Measurements from ENCODE around the gene EBF3.

Gene EBF3

DNA sequence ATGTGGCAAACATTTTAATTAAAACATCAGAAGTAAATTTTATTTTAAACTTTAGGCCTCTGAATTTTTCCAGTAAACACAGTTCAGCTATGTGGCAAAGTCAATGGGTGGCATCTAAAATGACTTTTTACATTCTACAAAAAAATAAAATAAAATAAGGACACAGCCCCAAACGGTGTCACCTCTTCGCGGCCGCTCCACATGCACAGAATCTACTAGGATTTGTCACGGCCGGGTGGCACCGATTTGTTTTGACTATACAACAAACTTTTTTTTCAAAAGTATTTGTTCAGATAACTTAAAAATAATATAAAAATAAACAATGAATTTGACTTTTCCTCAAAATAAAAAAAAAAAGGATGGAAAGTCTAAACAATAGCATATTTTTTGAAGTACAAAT lies 127.8 kb downstream of the EBF3 start:
- DNase-seq (ENCODE audit: low spot score) = no peak

DNA sequence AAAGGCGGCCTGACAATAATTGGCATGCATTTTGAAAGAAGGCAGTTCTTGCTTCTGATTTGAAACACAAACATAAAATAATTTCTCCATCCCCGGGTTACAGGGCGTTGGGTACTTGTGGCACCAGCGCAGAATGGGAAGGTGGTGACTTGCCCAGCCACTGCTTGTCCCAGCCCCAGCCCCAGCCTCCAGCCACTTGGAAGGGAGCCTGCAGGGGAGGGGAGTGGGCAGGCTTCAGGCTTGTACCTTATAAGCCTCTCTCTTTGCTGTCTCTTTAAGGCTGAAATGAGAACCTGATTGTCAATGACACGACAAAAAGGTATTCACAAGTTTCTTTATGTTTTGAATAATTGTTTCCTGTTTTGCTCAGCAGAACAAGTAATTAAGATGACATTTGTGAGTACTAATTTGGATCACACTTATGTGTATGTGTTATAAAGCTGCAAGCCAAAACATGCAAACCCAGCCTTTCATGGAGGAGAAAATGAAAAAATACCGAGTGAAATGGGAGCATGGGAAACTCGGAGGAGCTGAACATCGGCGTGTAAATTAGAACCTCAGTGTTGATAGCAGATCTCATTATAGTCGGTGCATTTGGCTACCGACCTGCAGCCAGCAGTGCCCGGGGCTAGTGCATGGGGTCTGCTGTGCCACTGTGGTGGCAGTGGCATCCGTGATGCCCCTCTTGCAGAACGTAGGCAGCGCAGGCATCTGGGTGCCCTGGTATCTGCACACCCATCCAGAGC lies 129.9 kb downstream of the EBF3 start:
- DNase-seq (ENCODE audit: low spot score) = no peak

- DNase-seq (ENCODE audit: low spot score) = no peak
Observed at GRCh38 chr10:129833468-129833950, 130.6 kb downstream of the EBF3 start.

DNA sequence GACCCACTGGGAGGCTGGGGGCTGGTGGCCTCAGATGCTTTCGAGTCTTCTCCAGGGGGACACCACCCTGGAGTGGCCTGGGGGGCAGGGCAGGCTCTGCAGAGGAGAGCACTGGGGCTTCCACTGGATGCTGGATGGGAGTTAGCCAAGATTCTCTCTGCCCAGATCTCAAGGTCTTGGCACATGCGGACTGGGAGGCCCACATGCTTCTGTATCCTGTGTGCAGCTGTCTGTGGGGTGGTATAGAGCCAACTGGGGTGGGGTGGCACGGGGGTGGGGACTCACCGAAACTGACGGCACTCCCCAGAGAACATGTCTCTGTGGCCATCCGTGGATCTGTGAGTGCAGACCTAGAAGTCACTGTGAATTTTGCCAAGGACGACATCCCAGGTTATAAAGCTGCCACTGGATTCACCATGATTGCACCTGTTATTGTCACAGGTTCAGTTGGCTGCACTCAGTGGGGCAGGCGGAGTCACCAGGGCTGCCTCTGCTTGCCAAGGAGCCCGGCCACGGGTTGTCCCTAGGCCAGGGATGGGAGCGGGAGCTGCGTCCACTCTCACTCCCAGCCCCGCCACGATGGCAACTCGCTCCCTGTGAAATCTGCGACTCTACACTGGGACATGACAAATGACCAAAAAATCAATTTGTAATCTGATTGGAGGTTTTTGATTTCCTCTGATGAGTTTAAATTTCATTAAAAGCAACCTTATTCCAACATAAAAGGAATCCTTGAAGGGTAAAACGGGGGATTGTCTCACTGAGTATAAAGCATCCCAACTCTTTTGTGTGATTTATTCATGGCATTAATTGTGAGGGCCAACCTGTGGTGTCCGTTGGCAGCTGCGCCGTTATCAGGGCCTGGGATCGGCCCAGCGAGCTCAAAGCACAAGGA lies 131.3 kb downstream of the EBF3 start:
- no peak for DNase-seq (ENCODE audit: low spot score)

DNA sequence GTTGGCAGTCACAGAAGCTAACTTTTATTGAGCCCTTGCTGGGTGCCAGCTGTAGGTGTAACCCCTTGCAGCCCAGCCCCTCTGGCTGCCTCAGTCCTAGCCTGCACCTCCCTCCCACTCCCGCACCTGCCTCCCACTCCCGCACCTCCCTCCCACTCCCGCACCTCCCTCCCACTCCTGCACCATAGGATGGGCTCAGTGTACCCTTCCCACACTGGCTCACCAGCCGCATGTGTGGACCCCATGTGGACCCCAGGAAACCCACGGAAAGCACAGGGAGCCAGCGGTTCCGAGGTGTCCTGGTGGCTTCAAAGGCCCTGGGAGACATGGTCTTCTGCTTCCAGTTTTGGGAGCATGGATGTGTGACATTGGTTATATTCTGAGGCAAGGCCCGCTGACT lies 132.9 kb downstream of the EBF3 start:
- DNase-seq (ENCODE audit: low spot score) = no peak

DNA sequence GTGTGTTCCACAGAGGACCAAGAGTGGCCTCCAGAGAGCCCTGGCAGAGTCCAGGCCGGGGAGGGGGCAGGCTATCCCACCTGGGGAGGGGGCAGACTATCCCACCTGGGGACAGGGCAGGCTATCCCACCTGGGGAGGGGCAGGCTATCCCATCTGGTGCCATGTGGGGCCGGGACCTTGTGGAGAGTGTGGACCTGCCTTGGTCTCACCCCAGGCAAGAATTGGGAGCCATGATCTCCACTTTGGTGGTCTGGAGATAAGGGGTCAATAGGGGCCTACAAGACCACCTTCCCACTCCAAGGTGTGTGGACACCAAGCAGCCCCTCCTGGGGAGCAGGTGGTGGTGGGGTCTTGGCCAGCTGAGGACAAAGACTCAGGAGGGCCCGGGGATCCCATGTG lies 138.2 kb downstream of the EBF3 start:
- DNase-seq (ENCODE audit: low spot score) = no peak

GRCh38 chr10:129825221-129825620 lies 138.9 kb downstream of the EBF3 start:
- no peak for DNase-seq (ENCODE audit: low spot score)

- no peak for DNase-seq (ENCODE audit: low spot score)
Observed at GRCh38 chr10:129820451-129820850, 143.6 kb downstream of the EBF3 start.

- DNase-seq (ENCODE audit: low spot score) = no peak
Observed at GRCh38 chr10:129816656-129817045, 147.4 kb downstream of the EBF3 start.

DNA sequence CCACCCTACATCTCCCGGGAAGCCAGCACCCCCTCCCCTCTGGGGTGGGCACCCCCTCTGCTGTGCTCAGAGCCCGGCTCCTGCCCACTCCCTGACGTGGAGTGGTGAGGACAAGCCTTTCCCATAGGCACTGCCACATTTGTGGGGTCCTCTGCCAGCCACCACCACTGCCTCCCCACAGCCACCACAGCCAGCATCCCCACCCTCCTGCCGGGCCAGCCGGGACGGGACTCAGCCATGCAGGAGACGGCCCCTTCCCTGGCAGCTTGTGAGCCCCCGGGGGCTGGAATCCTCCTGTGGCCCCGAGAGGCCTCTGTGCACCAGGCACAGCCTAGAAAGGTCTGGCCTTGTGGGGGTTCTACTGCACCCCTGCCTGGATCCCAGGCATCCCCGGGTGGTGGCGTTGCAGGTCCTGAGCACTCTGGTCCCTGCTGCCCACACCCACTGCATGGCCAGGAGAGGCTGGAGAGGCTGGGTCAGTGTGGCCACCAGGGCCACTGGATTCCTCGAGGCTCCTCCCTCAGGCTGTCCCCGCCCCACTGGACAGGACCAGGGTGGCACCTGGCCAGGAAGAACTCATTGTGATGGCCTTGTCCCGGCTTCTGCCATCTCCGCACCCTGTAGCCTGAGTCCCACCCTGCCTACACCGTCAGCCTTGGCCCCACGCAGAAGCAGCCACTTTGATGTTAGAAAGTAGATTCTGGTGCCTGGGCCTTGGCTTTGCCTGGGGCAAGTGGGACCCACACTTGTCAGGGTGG lies 148.0 kb downstream of the EBF3 start:
- DNase-seq (ENCODE audit: low spot score) = no peak

GRCh38 chr10:129814681-129815646 lies 149.1 kb downstream of the EBF3 start:
- DNase-seq (ENCODE audit: low spot score) = no peak

DNA sequence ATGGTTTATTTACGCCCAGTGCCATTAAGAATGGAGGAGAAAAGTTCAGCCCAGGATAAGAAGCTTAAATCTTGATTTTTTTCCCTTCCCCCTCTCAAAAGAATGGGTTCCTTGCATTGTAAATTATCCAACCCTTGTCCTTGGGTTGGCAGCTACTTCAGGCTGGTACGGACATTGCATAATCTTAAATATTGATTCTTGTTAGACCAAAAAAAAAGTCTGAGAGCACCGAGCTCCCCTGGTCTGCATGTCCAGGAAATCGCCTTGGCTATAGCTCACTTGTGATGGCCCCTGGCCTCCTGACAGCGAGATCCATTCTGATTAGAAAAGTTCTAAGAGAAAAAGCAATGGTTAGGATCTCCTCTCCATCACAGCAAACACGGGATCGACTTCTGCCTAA lies 151.7 kb downstream of the EBF3 start:
- no peak for DNase-seq (ENCODE audit: low spot score)

- no peak for DNase-seq (ENCODE audit: low spot score)
Observed at GRCh38 chr10:129811208-129811607, 152.9 kb downstream of the EBF3 start.

DNA sequence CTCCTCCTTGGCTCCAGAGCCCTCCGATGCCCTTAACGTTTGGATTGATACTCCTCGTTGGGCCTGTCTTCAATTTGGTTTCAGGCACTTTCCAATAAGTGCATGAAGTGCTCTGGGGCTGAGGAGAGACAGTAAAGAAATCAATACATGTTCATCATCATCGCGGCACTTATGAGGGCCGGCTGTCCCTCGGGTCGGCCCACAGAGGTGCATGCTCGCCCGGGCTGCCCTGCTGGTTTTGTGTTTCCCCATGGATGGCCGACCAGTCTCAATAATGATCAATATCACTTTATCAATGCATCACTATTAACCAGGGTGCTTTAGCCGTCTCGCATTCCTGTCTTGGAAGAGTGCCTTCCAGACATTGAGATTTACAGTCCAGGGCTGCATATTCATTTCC lies 154.2 kb downstream of the EBF3 start:
- DNase-seq (ENCODE audit: low spot score) = peak; percentile 4

DNA sequence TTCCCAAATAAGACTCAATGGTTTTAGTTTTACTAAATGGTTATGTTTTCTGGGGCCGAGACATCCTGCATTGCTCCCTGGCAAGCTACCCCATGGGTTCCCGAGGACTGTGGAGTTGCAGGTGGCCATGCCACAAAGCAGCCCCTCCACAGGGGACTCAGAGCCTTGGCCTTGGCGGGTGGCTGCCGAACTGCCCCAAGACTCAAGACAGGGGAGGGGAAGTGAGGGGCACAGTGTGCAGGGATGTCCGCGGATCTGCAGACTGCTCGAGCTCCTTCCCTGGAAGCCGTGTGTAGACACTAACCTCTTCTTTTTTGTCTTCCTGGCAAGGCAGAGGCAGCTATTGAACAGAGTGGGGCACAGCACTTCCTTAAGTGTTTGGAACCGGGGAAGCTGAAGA lies 154.6 kb downstream of the EBF3 start:
- peak; percentile 1 for DNase-seq (ENCODE audit: low spot score)

- peak; percentile 7 for DNase-seq (ENCODE audit: low spot score)
Observed at GRCh38 chr10:129808092-129808983, 155.7 kb downstream of the EBF3 start.

DNA sequence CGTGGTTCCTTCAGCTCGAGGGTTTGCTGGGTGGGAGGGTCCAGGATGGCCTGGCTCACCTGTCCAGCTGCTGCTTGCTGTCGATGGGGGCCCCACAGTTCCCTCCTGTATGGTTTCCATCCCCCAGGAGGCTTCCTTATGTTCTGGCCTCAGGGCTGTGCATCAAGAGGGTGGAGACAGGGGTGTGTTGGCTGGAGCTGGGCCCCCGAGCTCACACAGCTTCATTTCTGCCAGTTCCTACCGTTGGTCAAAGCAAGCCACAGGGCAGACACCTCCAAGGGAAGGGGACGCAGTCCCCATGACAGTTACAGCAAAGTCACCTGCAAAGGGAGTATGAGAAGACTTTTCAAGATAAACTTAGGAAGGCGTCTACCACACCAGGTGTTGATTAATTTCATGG lies 156.9 kb downstream of the EBF3 start:
- no peak for DNase-seq (ENCODE audit: low spot score)

DNA sequence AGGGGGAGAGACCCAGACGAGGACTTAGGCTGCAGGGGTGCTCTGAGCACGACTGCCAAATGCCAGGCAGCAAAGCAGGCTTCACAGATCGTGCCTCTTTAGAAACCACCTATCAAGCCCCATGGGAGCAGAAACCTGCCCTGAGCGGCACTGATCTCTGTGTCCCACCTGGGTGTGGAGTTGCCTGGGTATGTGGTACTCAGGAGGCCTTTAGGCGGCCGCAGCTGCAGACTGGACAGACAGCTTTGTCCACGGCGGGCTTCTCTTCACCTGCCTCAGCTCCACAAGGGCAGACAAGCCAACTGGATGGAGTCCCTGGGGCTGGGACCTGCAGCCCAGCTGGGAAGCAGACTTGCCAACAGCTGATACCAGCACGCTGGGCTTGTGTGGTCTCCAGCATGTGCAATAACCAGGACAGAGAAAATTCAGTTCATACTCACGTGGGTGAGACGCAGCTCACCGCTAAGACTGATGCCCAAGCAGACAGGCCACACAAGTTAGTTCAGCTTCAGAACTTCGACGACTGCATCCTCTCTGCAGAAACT lies 163.2 kb downstream of the EBF3 start:
- DNase-seq (ENCODE audit: low spot score) = peak; percentile 9

- peak; percentile 1 for DNase-seq (ENCODE audit: low spot score)
Observed at GRCh38 chr10:129799942-129800341, 164.1 kb downstream of the EBF3 start.
